GM18868 (cell line): Measurements from ENCODE around the gene HMX1.

Experiments used
- ATAC-seq: cut with Tn5 transposase; IDR thresholded peaks from one replicate; pipeline ENCODE4 v1.9.1; 2021; ENCODE audit warnings: mild to moderate bottlenecking, moderate library complexity; ENCODE audit not compliant: unreplicated experiment

HMX1 gene

DNA sequence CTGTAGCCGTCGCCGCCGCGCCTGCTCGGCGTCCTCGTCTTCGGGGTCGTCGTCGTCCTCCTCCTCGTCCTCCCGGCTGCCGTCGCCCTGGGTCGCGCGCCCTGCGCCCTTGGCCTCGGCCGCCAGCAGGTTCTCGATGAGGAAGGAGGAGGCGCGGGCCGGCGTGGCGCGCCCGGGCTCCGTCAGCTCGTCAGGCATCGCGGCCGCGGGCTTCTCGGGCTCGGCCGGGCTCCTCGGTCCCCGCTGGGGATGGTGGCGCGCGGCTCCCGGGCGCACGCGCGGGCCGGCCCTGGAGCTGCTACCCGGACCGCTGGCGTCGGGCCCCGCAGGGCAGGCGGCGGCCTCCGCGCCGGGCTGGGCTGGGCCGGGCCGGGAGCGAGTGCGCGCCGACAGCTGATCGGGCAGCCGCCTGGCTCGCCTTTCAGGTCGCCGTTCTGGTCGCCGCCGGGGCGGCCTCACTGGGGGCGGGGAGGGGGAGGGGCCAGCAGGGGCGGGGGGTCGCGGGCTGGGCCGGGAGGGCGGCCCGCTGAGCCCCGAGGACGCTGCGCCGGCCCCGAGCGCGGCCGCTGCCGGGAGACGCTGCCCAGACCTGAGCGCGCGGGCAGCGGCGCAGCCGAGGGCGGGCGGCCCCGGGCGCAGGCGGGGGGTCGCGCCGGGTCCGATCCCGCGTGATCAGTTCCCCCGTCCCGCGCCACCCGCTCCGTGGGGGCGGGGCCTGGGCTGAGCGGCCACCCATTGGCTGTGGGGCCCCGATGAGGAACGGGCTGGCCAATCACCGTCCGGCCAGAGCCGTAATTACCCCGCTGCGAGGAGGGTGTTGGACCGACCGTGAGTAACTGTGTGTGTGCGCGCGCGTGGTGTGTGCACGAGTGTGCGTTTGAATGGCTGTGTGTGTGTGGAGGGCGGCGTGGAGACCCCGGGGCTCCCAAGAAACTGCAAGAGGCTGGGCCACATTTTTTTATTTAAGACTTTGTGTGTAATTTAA is at the start of gene HMX1:
Gene HMX1, minus strand, starts transcription at position 423 of the 985 bp plus-strand sequence. Its CDS starts 225 bp downstream, at position 198.
- no peak for ATAC-seq

DNA sequence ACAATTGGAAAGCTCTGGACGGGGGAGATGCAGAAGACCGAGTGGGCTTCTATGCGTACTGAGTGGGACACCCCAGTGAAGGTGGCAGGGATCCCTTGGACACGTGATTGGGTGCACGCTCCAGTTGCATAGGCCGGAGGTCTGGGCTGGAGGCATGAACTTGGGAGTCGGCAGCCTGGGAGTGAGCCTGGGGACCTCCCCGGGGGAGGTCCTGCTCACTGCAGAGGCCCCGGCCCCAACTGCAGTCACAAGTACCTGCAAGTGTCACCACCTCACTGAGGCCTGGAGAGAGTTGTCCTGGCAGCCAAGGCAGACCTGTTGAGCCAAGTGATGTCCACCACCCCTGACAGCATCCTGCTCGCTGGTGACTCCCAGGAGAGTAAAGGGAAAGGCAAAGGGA is 49.3 kb upstream of the HMX1 start:
- no peak for ATAC-seq

DNA sequence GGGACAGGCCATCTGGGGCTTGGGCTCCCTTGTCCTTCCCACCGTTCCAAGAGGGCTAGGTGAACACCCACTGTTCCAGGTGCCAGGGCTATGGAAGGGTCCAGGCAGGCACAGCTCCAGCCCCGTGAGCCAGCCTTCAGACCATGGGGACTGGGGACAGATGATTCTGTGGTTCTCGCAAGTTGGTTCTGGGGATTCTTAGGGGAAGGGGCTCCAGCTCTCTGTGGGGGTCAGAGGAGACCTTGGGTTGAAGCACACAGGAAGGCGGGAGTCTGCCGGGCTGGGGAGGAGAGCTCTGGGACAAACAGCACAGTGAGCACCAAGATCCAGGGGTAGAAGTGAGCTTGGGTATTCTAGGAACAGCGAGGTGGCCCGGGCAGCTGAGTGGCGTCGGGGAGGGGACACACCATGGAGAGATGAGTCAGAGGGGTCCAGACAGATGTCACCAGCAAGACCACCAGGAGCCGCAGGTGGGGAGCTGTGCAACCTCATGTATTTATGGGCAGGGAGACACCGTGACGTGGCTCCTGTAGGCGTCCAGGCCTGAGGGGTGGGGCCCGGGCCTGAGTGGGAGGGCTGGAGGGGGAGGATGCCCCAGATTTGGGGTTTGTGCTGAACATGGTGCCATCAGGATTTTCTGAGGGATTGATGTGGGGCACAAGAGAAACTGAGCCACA is 48.8 kb upstream of the HMX1 start:
- ATAC-seq, result no peak

DNA sequence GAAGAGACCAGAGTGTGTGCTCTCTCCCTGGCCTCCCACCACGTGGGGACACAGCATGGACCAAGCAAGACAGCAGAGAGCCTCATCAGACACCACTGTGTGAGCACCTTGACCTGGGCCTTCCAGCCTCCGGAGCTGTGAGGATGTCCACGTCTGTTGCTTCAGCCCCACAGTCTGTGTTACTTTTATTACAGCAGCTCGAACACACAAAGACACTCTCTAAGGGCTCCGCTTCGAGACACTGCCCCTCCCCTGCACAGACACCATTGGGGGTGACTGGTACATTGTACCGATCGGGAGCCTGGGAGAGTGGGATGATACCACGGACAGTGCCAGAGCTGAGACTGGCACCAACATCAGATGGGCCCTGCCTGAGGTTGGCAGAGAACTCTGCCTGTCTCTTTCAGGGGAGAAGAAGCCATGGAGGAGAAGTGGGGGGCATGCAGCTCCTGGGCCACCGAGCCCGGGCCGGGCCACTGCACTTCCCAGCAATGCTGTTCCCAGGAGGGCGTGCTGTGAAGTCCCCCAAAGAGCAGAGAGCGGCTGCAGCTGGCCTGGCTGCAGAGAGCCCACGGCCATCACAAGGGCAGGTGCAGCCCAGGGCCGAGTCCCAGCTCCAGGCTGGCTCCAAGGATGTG is 48.1 kb upstream of the HMX1 start:
- ATAC-seq, result no peak

DNA sequence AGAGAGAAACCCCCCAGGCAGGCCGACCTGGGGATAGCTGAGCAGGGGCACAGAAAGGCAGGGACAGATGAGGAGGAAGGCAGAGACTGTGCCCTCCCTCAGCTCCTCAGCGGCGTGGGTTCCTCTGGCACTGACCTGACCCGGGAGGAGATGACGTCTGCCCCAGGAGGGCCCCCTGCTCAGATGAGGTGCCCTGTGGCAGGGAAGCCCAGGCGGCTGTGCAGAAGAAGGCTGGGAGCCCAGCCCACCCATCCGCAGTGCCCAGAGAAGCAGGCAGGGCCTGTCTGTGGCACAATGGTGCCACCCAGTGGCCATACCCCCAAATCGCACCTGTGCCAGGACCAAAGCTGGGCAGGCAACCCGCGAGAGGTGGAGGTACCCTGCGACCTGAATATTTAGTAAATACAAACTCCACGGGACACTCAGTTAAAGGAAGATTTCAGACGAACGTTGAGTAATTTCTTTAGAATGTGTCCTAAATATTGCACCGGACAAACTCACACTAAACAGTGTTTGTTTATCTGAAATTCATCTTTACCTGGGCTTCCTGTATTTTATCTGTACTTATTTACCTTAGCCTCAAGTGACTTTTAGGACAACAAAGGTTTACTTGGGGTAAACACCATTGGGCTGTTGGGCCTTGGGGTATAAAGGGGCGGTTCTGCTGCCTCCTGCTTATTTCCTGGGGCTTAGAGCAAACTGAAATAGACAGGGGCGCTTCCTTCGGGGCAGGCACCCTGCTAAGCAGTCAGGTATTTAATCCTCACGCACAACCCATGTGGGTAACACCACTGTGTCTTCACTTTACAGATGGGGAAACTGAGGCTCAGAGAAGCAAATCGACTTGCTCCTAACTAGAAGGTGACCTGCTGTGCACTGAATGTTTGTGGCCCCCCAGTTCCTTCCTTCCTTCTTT is 46.5 kb upstream of the HMX1 start:
- ATAC-seq, result peak; percentile 92

DNA sequence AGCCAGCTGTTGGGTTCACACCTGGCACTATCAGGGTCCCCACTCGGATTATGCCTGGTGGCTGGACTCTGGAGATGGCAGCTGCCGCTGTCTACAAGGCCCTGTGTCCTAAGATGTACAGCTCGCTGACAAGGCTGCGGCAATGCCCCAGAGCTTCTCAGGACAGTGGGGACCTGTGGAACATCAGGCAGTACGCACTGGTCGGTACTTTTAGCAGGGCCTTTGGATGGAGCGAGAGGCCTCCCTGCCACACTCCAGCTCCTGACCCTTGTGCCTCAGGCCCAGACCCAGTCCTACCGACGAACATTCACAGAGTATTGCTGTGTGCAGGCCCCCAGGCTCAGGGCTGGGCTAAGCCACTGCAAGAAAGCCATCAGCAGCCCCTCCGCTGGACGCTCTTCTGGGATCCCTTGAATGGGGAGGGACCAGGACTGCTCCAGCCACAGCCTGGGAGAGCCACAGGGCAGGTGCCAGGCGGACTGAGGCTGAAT is 45.7 kb upstream of the HMX1 start:
- ATAC-seq, result no peak

DNA sequence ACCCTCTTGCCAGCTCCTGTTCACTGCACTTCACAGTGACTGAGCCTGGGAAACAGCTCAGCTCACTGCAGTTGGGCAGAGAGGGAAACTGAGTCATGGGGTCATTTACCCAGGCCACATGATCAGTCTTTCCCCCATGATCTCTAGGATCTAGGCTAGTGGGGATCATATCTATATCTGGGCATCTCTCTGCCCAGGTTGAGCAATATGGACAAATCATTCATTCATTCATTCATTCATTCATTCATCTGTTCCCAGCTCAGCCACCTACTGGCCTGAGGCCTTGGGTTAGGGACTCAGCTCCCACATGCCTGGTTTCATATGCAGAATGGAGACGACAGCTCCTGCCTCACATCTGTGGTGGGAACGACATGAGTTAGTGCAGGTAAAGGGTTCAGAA is 45.3 kb upstream of the HMX1 start:
- ATAC-seq, result no peak

DNA sequence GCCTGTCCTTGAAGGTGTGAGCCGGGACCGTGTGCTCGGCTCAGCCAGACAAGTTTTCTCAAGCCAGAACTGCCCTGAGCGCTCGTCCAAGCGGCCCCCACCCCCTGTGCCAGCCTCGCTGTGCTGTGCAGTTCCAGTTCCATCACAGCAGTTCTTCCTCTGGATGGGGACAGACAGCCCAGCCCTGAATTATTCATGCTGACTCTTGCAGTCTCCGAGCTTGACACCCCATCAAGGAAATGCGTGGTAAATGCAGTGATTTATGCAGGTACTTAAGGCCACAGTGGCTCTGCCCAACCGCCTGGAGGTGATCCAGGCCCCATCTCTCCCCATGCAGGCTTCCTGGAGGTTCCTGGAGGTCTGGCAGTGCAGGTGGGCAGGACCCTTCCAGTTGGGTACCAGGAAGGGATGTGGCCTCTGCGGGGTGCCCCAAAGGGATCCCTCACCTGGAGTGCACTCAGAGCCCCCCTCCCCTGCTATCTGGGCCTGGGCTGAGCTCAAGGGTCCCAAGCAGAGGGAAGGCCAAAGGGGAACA is 44.8 kb upstream of the HMX1 start:
- ATAC-seq, result no peak

DNA sequence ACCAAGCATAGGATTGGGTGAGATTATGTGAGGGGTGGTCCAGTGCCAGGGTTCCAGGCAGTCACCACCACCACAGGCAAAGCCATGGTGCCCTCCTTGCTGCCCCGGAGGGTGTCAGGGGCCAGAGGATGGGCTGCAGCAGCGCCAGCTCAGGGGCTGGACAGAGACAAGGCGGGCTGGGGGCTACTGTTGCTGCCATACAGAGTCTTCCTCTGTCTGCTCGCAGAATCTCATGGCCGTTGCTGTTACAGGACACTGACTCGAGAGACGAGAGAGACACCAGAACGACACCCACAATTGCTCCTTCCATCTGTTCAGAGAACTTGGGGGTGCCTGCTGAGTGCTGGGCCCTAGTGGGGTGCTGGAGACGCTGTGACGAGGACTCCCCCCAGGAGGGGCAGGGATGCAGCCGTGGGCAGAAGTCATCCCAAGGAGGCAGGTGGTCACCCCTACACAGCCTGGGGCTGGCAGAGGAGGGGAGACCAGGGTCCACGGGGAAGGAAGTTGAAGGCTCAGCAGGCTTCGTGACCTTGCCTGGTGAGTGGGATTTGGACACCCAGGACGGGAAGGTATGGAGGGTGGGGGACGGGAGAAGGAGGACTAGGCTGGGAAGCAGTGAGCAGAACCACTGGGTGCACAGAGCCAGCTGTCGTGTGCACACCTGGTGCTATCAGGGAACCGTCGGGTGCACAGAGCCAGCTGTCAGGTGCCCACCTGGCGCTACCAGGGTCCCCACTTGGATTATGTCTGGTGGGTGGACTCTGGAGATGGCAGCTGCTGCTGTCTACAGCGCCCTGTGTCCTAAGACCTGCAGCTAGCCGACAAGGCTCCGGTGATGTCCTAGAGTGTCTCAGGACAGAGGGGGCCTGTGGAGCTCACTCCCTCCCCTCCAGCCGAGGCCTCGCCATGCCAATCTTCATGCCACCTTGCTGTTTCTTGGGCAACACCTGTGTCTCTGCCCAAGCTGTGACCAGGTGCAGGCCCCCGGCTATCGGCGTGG is 43.9 kb upstream of the HMX1 start:
- ATAC-seq, result no peak

DNA sequence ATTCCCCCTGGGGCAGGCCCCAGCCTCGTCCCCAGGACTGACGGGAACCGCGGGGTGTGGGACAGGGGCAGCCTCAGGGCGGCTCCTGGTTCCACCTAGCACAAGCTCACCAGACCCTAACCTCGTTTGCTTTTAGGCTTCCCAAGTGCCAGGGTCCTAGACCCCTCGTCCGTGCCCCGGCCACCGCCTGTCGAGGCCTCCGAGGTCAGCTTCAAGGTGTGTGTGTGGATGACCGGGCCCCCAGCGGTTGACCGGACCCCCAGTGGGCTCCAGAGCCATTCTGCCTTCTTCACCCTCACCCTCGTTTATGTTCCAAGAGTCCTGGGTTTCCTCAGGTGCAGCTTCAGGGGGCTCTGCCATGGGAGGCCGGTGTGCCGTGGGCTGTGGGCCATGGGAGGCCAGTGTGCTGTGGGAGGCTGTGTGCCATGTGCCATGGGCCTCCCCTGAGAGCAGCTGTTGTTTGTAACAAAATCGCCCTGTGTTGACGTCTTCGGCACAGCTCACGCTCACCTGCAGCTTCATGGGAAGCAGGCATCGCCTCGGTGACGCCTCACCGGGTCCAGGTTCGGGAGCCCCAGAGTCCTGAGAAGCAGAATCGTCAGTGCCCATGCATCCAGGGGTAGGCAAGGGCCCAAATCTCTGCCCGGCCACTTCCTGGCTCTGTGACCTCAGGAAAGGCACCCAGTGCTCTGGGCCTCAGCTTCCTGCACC is 43.0 kb upstream of the HMX1 start:
- ATAC-seq, result no peak

DNA sequence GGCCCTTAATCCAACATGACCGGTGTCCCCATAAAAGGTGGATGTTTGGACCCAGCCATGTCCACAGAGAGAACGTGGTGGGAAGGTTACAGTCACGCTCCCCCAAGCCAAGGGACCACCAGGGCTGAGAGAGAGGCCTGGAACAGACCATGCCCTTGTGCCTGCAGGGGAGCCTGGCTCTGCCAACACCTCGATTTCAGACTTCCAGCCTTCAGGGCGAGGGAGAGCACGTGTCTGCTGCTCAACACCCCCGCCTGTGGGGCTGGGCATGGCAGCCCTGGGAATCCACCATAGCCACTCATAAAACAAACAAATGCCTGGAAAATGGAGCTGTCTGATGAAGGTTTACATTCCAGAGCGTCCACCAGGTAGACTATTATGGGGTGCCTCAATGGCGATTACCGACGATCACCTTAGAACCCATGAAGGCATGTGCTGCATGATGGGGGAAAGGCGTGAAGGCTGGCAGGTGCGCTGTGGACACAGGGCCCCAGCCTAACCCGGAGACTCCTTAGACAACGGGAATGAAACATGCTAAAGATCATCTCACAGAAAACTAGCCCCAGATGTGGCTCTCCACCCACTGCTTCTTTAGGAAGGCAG is 42.3 kb upstream of the HMX1 start:
- ATAC-seq, result no peak

DNA sequence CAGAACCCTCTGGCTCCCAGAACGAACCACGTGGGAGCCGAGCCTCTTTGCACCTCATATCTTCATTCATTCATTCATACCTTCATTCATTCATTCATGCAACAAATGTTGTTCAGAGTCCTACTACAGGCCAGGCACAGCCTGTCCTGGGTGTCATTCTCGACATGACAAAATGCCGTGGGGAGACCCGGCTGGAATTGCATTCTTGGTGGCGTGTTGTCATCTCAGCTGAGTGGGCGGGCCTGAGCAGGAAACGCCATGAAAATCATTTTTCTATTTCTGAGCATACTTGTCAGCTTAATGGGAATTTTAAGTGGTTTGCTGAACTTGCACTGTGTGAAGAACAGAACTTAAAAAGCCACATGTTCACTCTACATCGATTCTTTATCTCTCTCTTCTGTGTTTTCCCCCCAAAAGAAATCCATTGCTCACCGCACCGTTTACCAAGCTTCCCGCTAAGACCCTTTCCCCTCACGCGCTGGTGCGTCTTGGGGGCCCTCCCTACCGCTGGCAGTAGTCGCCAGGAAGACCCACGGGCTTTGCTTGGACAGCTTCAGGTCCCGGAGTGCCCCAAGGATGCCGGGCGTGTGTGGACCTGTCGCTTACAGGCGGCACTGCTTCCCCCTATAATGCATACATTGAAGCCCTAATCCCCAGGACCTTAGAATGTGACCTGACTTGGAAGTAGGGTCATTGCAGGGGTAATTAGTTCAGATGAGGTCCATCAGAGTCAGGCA is 41.6 kb upstream of the HMX1 start:
- no peak for ATAC-seq

DNA sequence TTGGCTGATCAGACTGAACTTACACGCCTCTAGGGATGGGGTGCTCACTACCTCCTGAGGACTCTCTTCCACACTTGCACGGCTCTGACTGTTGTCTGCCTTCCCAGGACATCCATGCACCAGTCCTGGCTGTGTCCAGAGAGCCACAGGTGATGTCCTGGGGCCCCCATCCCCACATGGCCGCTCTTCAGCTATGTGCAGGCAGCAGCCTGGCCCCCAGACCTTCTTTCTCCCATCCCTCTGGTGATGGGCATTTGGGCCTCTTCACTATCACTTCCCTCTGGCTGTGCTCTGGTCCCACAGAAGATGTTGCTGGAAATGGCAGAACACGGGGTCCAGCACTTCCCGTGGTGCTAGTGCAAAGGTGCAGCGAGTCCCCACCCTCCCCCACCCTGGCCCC is 40.9 kb upstream of the HMX1 start:
- no peak for ATAC-seq

DNA sequence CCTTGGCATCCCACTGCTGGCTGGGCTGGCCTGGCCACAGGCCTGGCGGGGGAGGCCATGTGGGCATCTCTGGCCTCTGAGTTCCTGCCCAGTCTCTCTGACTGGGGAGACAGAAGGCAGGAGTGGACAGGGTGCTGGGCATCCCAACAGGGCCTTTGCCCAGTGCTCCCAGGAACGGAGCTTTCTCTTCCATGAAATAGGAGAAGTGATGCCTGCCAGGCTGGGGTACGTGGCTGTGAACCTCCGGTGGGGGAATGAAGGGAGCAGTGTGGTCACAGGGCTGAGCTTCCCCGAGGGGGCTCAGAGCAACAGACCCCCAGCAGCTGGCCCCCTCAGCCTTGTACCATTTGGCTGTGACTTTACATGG is 40.4 kb upstream of the HMX1 start:
- ATAC-seq, result no peak

DNA sequence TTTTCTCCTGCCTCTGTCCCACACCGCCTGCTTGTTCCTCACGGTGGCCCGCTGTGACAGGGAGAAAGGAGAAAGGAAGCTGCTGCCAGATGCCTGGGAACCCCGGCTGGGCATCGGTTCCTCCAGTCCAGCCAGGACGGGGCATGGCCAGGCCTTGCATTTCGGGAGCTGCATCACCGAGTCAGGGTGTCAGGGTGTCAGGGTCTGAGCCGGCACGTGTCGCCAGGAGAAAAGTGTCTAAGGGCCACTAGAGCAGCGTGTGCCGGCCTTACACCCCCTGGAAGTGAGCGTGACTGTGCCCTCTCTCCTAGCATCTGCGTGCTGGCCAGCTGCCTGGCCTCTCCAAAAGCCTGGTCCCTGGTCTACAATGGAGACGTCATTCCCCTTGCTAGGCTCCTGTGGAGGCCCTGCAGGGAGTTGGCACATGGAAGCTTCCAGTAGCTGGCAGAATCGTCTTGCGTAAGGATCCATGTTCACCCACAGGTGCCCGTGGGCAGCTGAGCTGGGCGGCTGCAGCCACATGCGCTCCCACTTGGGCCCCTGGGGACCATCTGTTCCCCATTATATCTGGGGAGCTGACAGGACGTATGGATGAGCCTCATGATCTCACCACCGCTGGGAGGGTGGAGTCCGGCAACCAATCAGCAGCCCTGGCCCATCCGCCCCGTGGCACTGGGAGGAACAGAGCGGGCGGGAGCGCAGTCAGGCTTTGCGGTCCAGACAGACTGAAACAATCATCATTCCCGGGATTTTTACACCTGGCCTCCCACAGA is 39.9 kb upstream of the HMX1 start:
- no peak for ATAC-seq

DNA sequence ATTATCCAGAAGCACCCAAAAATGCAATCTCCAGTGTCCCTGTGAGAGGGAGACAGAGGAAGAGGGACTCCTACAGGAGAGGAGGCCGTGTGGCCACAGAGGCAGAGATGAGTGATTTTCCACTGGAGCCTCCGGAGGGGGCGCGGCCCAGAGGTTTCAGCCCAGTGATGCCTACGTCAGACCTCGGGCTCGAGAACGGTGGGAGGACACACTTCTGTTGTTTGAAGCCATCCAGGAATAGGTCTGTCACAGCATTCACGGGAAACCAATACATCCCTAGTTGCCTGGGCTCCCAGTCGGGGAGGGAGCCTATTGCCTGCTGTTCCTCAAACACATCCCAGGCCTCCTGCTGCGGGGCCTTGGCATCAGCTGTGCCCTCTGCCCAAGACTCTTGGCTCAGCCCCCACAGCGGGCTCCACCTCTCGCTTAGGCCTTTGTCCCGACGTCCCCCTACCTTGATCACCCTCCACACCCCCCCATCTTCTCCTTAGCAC is 39.2 kb upstream of the HMX1 start:
- no peak for ATAC-seq
